ENCODE data around the gene C5. TPM values are rescaled to one million over a fixed set of nuclear protein-coding genes. Genes with fewer than 3 reads are reported as not detected.

C5 gene
- total and polyA plus RNA-seq, 9 of the 15 experiments (the other 6 are each of a cell fraction or from before 2014, with no cell fraction given): 0.08 to 0.91 (median 0.42) TPM

- ATAC-seq: no peak
- no peaks in the 10 kb centered on the region for H4K20me1 ChIP-seq (replicated peaks; ENCODE audit: control insufficient read depth, insufficient read depth, low read length)
- H3K4me1 ChIP-seq (replicated peaks in 1 of 2; ENCODE audit: control insufficient read depth in 2 of 2, insufficient read depth in 2 of 2, low read length in 2 of 2): no peaks in the 10 kb centered on the region
- no peaks in the 10 kb centered on the region for H3K36me3 ChIP-seq (ENCODE audit: control insufficient read depth, insufficient read depth, low read length)
- CTCF ChIA-PET (ENCODE audit: low intra/inter-chr PET ratio): no interaction called here
- no CpG with 5 or more reads among the region's 2 CpGs for WGBS (ENCODE audit: insufficient coverage, low coverage, missing lambda C conversion rate)
- TF ChIP-seq SAFB2 (IDR thresholded peaks at IDR 0.05; ENCODE audit: borderline replicate concordance, low read depth, low read length, severe bottlenecking): no peak
- peak; percentile 69 for TF ChIP-seq PCBP1 (IDR thresholded peaks at IDR 0.05; ENCODE audit: low read depth, low read length, poor library complexity, severe bottlenecking)
- TF ChIP-seq HNRNPK (IDR thresholded peaks at IDR 0.05; ENCODE audit: low read depth, low read length, poor library complexity, severe bottlenecking): peak; percentile 77
- FAIRE-seq: no peak
- H3K9me3 ChIP-seq (replicated peaks; ENCODE audit: control insufficient read depth, insufficient read depth, low read depth, low read length): no peaks in the 10 kb centered on the region
- no peak overlapping the region for H3K27ac ChIP-seq (ENCODE audit: extremely low read depth, low read depth, low read length)
- H3K4me3 ChIP-seq: no peak overlapping the region
- DNase-seq (ENCODE audit: extremely low read depth in 1 of 4, low spot score in 3 of 4): no peak
- no peak overlapping the region for H2AFZ ChIP-seq (ENCODE audit: low read depth, low read length)
- no peak overlapping the region for H3K9ac ChIP-seq (ENCODE audit: insufficient read depth in 1 of 2, low read depth in 2 of 2, low read length in 2 of 2)
- intact Hi-C loops (cut with micrococcal nuclease) (no loop called here), in situ Hi-C loops (cut with MboI) (no loop called here)
- no peaks in the 10 kb centered on the region; a peak in 1 of 5 replicates for H3K27me3 ChIP-seq (ENCODE audit: control insufficient read depth in 2 of 2, insufficient read depth in 2 of 2, low read length in 2 of 2)
- no peaks in the 10 kb centered on the region for H3K9me1 ChIP-seq (ENCODE audit: control insufficient read depth, insufficient read depth, low read length)
- no peak overlapping the region for H3K4me2 ChIP-seq (ENCODE audit: insufficient read depth, low read length)
- no TSS peak for BruUV-seq (replicated peaks)
- no peaks in the 10 kb centered on the region for H3K79me2 ChIP-seq (ENCODE audit: control insufficient read depth, insufficient read depth, low read length)
- POLR2A ChIA-PET: interaction anchor here (0.5 kb wide), 1 partner anchor 19 kb away, joined by 3 read pairs; no protein-coding TSS in a partner anchor
Measured at GRCh38 chr9:121024237-121024636, 25.8 kb downstream of the C5 start.

- CTCF ChIA-PET (ENCODE audit: low intra/inter-chr PET ratio): no interaction called here
- FAIRE-seq: no peak
- TF ChIP-seq SPI1 (IDR thresholded peaks at IDR 0.05; ENCODE audit: borderline replicate concordance, low read depth, low read length) (no peak), CHAMP1 (IDR thresholded peaks at IDR 0.05) (no peak), ZBTB11 (CRISPR knock-in tag; IDR thresholded peaks at IDR 0.05) (no peak), SP2 (IDR thresholded peaks at IDR 0.05; ENCODE audit: extremely low read depth, low read depth, low read length, poor library complexity, severe bottlenecking) (no peak), RAD21 (CRISPR knock-in tag; conservative IDR thresholded peaks at IDR 0.05 in 1 of 2, IDR thresholded peaks at IDR 0.05 in 1 of 2) (peak in 1 of 2 experiments; percentile 27; a peak in 1 of 4 replicates)
Measured at GRCh38 chr9:121023064-121023463, 27.0 kb downstream of the C5 start.

More at GRCh38 chr9:121023064-121023463, 27.0 kb downstream of the C5 start:
- BruUV-seq (replicated peaks): no TSS peak
- H3K4me3 ChIP-seq: no peak overlapping the region
- no peaks in the 10 kb centered on the region for H3K79me2 ChIP-seq (ENCODE audit: control insufficient read depth, insufficient read depth, low read length)
- H3K9me1 ChIP-seq (ENCODE audit: control insufficient read depth, insufficient read depth, low read length): no peaks in the 10 kb centered on the region
- no peaks in the 10 kb centered on the region for H3K4me1 ChIP-seq (replicated peaks in 1 of 2; ENCODE audit: control insufficient read depth in 2 of 2, insufficient read depth in 2 of 2, low read length in 2 of 2)
- ATAC-seq: 0 out of 3 replicates have a peak, but pooled peaks have one; percentile 56
- H3K9me3 ChIP-seq (replicated peaks; ENCODE audit: control insufficient read depth, insufficient read depth, low read depth, low read length): no peaks in the 10 kb centered on the region
- no peaks in the 10 kb centered on the region for H3K36me3 ChIP-seq (ENCODE audit: control insufficient read depth, insufficient read depth, low read length)
- 0% methylated on average over 1 of the region's 1 CpG for WGBS (ENCODE audit: insufficient coverage, low coverage, missing lambda C conversion rate)
- DNase-seq (ENCODE audit: extremely low read depth in 1 of 4, low spot score in 3 of 4): peak in 1 of 4 experiments; percentile 11
- in situ Hi-C loops (cut with MboI): no loop called here
- intact Hi-C loops (cut with micrococcal nuclease): no loop called here
- H3K9ac ChIP-seq (ENCODE audit: insufficient read depth in 1 of 2, low read depth in 2 of 2, low read length in 2 of 2): no peak overlapping the region
- H3K27ac ChIP-seq (ENCODE audit: extremely low read depth, low read depth, low read length): no peak overlapping the region
- H4K20me1 ChIP-seq (replicated peaks; ENCODE audit: control insufficient read depth, insufficient read depth, low read length): no peaks in the 10 kb centered on the region
- no peak overlapping the region for H3K4me2 ChIP-seq (ENCODE audit: insufficient read depth, low read length)
- H2AFZ ChIP-seq (ENCODE audit: low read depth, low read length): no peak overlapping the region
- POLR2A ChIA-PET: interaction anchor here (0.6 kb wide), 1 partner anchor 12 kb away, joined by 3 read pairs; no protein-coding TSS in a partner anchor
- no peaks in the 10 kb centered on the region; a peak in 1 of 5 replicates for H3K27me3 ChIP-seq (ENCODE audit: control insufficient read depth in 2 of 2, insufficient read depth in 2 of 2, low read length in 2 of 2)
